Measurements from ENCODE around the gene DCTN4.
A peak's percentile ranks its signal among the peaks of the same experiment; 100 is the strongest.

Gene DCTN4

DNA sequence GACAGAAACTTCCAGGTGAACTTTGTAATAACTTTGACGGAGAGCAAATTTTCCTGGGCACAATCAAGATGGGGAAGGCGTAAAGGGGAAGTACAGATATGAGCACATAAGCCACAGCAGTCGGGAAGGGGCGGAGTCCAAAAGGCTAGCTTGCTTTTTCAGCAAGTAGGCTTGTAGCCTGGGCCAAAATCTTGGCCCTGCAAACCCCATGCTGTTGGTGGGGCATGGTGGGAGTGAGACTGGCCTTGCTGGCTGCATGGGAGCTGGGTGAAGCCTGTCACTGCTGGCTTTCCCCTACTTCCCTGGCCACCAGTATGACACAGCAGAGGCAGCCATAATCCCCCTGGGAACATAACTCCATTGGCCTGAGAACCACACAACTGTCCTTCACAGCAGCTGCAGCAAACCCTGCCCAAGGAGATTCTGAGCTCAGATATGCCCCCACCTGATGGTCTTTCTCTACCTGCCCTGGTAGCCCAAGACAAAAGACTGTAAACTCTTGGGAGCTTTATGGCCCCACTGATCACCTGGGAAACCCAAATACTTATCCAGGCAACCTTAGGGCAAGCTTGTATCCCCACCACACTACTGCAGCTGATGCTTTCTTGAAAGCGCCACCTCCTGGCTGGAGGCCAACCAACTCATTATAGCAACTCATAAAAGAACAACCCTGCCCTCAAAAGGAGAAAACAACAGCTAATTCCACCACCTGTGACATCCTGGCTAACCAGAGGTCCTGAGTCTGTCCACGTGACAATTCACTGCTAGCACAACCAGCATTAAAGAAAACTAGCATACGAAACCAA is 24.0 kb downstream of the DCTN4 start:
- no peak for DNase-seq

- DNase-seq: no peak
These were observed 27.1 kb downstream of the DCTN4 start for GRCh38 chr5:150731669-150732242.

GRCh38 chr5:150729859-150730258 is 29.0 kb downstream of the DCTN4 start:
- no peak for DNase-seq

- DNase-seq: no peak
These were observed 35.0 kb downstream of the DCTN4 start for GRCh38 chr5:150723845-150724244.

GRCh38 chr5:150710165-150710564 is 48.7 kb downstream of the DCTN4 start:
- no peak for DNase-seq

GRCh38 chr5:150706776-150707390 is 51.9 kb downstream of the DCTN4 start:
- DNase-seq: no peak

- no peak for DNase-seq
These were observed 55.1 kb downstream of the DCTN4 start for GRCh38 chr5:150703762-150704161.

- peak; percentile 74 for DNase-seq
These were observed 58.0 kb downstream of the DCTN4 start, which contains the start of gene RBM22 for GRCh38 chr5:150700594-150701377. TSS of gene RBM22 (minus strand) at chr5:150701062. CDS start at chr5:150700985, 77 bp downstream.

DNA sequence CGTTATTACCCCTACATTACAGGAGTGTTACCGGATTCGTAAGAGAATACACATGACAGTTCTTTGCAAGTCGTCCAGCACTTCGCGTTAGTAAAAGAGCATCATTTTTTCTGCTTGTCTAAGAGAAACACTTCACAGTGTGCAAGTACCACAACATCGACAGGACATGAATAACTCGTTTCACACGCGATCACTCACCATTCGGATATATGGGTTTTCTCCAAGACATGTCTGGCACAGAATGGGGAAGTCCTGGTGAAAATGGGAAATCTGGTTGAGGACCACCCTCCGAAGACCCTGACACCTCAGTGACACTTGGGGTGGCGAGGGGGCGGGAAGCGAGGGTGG is 58.6 kb downstream of the DCTN4 start:
- DNase-seq: no peak

- DNase-seq: peak; percentile 9
These were observed 64.2 kb downstream of the DCTN4 start for GRCh38 chr5:150694612-150695011.

DNA sequence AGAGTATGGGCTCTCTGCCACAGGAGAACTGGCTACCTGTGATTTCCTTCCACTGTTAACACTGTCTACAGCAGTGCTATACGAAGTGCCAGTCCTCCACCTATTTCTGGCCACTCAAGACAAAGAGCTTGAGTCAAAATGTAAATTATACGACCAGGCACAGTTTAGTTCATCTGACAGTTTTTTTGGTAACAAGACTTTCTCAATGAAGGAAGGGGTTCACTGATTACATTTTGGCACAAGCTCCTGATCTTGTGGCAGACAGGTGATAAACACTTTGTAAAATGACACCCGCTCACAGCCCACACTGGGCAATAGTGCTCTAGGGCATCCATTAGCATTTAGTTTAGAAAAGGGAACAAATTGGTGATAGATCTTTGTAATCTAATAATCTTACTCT is 66.5 kb downstream of the DCTN4 start:
- no peak for DNase-seq

DNA sequence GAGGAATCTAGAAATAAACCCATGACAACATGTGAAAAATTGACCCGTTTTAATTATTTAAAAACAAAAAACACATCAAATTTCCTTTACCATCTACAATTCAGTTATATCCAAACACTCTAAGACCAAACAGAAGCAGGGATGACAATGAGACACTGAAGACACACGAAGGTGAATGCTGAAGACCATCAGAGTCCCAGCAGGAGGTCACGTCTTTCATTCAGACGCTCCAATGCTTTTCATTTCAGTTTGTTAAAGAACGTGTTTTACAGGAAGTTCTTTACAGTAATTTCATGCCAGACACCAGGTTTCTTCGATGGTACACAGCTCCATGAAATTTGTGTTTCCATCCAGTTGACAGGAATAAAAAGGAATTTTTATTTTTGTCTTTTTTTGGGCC is 68.1 kb downstream of the DCTN4 start:
- DNase-seq: no peak

GRCh38 chr5:150689120-150689519 is 69.7 kb downstream of the DCTN4 start:
- no peak for DNase-seq

- no peak for DNase-seq
These were observed 82.2 kb downstream of the DCTN4 start for GRCh38 chr5:150676578-150676977.

- no peak for DNase-seq
These were observed 83.7 kb downstream of the DCTN4 start for GRCh38 chr5:150675069-150675468.

DNA sequence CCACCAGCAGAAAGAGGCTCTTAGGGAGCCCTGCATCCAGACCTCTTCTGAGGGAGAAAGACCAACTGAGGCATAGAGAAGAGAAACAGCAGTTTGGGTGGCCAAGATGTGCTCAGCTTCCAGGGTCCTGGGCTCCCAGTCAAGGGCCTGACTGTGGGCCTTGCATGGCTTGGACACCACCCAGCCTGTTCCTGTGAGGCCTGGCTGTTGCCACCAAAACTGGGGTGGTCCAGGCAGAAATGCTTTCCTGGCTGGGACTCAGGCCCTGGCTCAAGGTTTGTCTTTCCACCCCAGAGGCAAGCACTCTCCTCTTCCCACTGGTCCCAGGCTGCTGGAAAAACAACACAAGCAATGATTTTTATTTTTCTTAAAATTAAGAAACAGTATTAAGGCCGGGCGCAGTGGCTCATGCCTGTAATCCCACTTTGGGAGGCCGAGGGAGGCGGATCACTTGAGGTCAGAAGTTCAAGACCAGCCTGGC is 84.4 kb downstream of the DCTN4 start:
- DNase-seq: no peak

GRCh38 chr5:150672884-150673275 is 85.9 kb downstream of the DCTN4 start:
- no peak for DNase-seq

DNA sequence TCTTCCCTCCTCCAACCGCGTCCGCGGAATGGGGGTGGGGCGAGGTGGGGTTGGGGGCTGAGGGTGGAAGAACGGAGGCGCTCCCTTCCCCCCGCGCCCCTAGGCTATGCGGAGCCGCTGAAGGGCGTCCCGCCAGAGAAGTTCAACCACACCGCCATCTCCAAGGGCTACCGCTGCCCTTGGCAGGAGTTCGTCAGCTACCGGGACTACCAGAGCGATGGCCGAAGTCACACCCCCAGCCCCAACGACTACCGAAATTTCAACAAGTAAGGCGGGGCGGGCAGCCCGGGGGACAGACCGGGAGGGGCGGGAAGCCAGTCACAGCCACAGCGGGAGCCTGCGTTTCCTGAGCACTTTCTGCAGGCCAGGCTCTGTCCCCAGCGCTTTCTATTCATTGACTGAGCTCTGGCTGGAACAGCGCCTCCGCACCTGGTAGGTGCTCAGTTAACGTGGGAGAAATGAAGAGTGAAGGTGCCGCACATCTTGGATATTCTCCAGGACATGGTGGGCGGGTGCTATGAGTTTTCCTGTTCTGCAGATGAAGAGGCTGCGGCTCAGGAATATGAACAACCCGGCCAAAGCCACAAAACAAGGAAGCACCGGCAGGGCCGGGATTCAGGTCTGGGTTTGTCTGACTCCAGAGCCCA is 86.5 kb downstream of the DCTN4 start:
- DNase-seq: no peak

DNA sequence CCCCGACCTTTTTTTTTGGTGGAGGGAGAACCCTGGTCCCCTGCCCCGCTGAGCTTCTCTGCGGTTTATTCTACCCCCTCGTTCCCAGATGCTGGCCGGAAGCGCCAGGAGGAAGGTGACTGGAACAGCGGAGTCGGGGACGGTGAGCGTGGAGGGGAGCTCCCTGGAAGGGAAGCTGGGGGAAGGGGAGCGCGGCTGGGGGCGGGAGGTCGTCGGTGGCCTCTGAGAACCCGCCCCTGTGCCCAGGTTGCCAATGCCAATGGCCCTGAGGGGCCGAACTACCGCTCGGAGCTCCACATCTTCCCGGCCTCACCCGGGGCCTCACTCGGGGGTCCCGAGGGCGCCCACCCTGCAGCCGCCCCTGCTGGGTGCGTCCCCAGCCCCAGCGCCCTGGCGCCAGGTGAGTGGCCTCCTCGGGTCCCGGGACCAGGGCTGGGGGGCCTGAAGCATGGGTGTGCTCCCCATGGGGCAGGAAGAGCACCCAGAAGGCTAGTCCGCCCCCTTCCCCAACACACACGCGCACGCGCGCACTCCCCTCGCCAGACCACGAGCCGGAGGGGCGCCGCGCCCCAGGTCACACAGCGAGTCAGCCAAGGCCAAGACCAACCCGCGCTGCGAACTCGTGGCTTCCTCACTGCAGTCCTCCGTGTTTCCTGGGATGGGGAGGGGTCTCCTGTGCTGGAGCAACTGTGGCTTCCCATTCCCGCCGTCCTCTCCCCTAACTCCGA is 87.1 kb downstream of the DCTN4 start:
- no peak for DNase-seq

DNA sequence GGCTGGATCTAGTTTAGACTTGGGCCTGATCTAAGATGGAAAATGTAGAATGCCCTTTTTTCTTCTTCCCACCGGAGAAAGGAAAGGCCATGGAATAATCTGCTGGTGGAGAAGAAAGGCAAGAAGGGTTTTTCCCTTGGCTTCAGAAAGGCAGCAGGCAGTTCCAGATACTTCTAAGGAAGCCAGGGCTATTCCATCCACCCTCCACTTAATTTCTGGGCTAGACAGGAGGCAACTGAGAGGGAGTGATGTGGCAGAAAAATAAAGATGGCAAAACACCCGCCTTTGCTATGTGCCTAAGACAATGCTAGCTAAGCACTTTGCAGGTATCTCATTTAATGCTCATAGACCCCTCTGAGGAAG is 87.9 kb downstream of the DCTN4 start:
- no peak for DNase-seq

DNA sequence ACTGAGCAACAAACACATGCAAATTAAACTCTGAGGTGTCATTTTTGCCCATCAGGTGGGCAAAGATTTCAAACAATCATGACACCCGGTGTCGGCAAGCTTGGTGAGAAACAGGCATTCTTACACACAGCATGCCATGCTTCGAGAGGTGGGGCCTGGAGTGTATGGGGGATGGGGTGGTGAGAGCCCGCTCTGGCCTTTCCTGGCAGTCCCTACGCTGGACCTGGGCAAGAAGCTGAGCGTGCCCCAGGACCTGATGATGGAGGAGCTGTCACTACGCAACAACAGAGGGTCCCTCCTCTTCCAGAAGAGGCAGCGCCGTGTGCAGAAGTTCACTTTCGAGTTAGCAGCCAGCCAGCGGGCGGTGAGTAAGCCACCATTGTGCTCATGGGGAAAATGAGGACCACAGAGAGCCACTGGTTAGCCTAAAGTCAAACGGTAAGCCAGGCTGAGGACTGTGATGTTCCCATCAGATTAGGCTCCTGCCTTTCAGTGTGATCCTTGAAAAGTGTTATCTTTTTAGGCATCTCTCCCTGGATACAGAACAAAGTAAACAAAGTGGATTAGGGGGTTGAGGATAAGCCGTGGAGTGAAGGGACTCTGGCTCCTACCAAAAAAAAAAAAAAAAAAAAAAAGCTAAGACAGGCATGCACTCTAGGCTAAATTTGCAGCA is 88.4 kb downstream of the DCTN4 start:
- no peak for DNase-seq

DNA sequence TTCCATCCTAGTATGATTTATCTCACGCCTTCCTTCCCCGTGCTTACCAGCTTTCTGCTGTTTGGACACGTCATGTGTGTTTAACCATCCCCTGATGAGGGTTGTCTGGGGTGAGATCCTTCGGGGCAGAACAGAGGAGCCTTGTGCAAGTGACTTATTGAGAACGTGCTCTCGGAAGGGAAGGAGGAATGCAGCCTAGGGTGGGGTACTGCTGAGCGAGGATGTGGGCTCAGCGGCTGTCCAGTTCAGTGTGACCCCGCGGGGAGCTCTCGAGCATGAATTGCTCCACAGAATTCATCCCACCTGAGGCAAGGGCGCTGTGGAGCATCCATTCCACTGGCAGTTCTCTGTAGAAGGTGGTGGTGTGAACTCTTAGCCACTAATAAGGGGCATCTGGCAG is 93.8 kb downstream of the DCTN4 start:
- DNase-seq: no peak

Data from amniotic stem cell (primary cell).